GM21528 (cell line): ENCODE measurements around the gene PPP1R13B.

Experiments used
- ATAC-seq: cut with Tn5 transposase; IDR thresholded peaks from one replicate; pipeline ENCODE4 v1.9.1; 2021; ENCODE audit warnings: mild to moderate bottlenecking, moderate library complexity; ENCODE audit not compliant: unreplicated experiment, low FRiP score

Gene PPP1R13B

GRCh38 chr14:103839579-103839978 is 7.8 kb downstream of the PPP1R13B start:
- no peak for ATAC-seq

- ATAC-seq: no peak
Observed at GRCh38 chr14:103838117-103838516, 9.3 kb downstream of the PPP1R13B start.

- ATAC-seq: no peak
Observed at GRCh38 chr14:103836976-103837725, 10.2 kb downstream of the PPP1R13B start.

- ATAC-seq: no peak
Observed at GRCh38 chr14:103834956-103835355, 12.4 kb downstream of the PPP1R13B start.

- ATAC-seq: no peak
Observed at GRCh38 chr14:103833711-103834110, 13.7 kb downstream of the PPP1R13B start.

- ATAC-seq: no peak
Observed at GRCh38 chr14:103832046-103832445, 15.3 kb downstream of the PPP1R13B start.

GRCh38 chr14:103830511-103831270 is 16.7 kb downstream of the PPP1R13B start:
- ATAC-seq: no peak

- ATAC-seq: no peak
Observed at GRCh38 chr14:103828315-103828967, 18.9 kb downstream of the PPP1R13B start.

GRCh38 chr14:103825101-103825500 is 22.3 kb downstream of the PPP1R13B start:
- no peak for ATAC-seq

- no peak for ATAC-seq
Observed at GRCh38 chr14:103820908-103821307, 26.5 kb downstream of the PPP1R13B start.

GRCh38 chr14:103820382-103820781 is 27.0 kb downstream of the PPP1R13B start:
- no peak for ATAC-seq

GRCh38 chr14:103819503-103820307 is 27.7 kb downstream of the PPP1R13B start:
- no peak for ATAC-seq

GRCh38 chr14:103818870-103819269 is 28.5 kb downstream of the PPP1R13B start:
- ATAC-seq: no peak

- ATAC-seq: no peak
Observed at GRCh38 chr14:103818422-103818821, 29.0 kb downstream of the PPP1R13B start.

GRCh38 chr14:103817595-103817994 is 29.8 kb downstream of the PPP1R13B start:
- ATAC-seq: no peak

GRCh38 chr14:103816991-103817390 is 30.4 kb downstream of the PPP1R13B start:
- ATAC-seq: no peak

GRCh38 chr14:103815253-103815652 is 32.1 kb downstream of the PPP1R13B start:
- ATAC-seq: no peak

GRCh38 chr14:103811189-103811588 is 36.2 kb downstream of the PPP1R13B start:
- no peak for ATAC-seq

GRCh38 chr14:103808403-103809001 is 38.9 kb downstream of the PPP1R13B start:
- ATAC-seq: no peak

- peak; percentile 65 for ATAC-seq
Observed at GRCh38 chr14:103806805-103807204, 40.6 kb downstream of the PPP1R13B start.
